Lower leg skin (tissue), 3 donors: ENCODE results near the gene LTA.

Experiments used
- POLR2A ChIP-seq, 2 donors: fragments of 450-650 bp; IDR thresholded peaks; one replicate each; pipeline ENCODE4 v1.6.1; 2016 to 2017; ENCODE audit warnings: antibody characterized with exemption in 2 of 2, mild to moderate bottlenecking in 1 of 2, moderate library complexity in 1 of 2
- TF ChIP-seq, protein P1 (sequence below), 3 donors: fragments of 450-650 bp; IDR thresholded peaks; one replicate each; pipeline ENCODE4 v1.5.1; 2016; ENCODE audit warnings: antibody characterized with exemption in 3 of 3, mild to moderate bottlenecking in 3 of 3, moderate library complexity in 2 of 3

DNA sequence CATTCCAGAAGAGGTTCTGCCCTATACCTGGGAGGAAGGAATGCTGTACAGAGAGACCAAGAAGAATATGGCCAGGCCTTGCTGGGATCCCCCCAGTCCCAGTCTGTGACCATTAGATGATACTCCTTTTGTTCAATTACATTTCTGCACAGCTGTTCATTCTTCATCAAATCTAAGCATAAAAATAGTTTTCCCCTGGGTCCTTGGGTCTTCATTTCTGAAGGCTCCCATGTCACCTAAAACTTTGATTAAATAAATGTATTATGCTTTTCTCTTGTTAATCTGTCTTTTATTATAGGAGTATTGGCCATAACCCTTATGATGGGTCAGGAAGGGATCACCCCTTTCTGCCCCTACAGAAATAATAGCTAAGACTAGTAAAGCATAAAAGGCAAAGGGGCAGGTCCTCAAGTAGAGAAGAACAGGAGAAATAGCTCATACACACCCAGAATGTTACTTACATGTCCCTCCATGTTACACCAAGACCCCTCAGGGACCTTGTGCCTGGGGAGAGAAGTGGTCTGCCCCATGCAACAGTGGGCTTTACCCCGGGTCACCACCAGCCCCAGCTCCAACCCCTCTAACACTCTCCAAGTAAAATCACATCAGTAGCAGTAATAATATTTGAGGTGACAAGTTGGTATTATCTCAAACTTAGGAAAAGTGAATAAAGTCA is 2.1 kb upstream of the LTA start:
- TF ChIP-seq POLR2A (IDR thresholded peaks at IDR 0.05), result no peak
- TF ChIP-seq, protein P1, sequence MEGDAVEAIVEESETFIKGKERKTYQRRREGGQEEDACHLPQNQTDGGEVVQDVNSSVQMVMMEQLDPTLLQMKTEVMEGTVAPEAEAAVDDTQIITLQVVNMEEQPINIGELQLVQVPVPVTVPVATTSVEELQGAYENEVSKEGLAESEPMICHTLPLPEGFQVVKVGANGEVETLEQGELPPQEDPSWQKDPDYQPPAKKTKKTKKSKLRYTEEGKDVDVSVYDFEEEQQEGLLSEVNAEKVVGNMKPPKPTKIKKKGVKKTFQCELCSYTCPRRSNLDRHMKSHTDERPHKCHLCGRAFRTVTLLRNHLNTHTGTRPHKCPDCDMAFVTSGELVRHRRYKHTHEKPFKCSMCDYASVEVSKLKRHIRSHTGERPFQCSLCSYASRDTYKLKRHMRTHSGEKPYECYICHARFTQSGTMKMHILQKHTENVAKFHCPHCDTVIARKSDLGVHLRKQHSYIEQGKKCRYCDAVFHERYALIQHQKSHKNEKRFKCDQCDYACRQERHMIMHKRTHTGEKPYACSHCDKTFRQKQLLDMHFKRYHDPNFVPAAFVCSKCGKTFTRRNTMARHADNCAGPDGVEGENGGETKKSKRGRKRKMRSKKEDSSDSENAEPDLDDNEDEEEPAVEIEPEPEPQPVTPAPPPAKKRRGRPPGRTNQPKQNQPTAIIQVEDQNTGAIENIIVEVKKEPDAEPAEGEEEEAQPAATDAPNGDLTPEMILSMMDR (IDR thresholded peaks at IDR 0.05), result no peak
